NCI-H460 (cell line): ENCODE measurements around the gene EGLN2. TPM values are rescaled to one million over a fixed set of nuclear protein-coding genes. Genes with fewer than 3 reads are reported as not detected.
"Not testable (repeated sequence)": the region's sequence is repeated elsewhere in the genome, so short reads cannot be mapped to it uniquely, and the experiment has no call there.

Experiments
- DNase-seq: peaks from one replicate; pipeline ENCODE4 v3.0.0-alpha.2; 2016; ENCODE audit warnings: low read depth; ENCODE audit errors: extremely low read depth
- total RNA-seq: library from RNA; depleted of rRNA; stranded (reverse); fragments of >200 nt; shearing (Covaris generic); gene quantifications from 2 replicates; pipeline ENCODE4 v1.2.3, GENCODE V29; 2014

Gene EGLN2
- total RNA-seq, 1 experiment from 2014 or later: 20.7 TPM

- DNase-seq: no peak
Measured at GRCh38 chr19:40800997-40801377, 2.0 kb downstream of the EGLN2 start.

GRCh38 chr19:40801426-40802299 lies 2.7 kb downstream of the EGLN2 start:
- no peak for DNase-seq

DNA sequence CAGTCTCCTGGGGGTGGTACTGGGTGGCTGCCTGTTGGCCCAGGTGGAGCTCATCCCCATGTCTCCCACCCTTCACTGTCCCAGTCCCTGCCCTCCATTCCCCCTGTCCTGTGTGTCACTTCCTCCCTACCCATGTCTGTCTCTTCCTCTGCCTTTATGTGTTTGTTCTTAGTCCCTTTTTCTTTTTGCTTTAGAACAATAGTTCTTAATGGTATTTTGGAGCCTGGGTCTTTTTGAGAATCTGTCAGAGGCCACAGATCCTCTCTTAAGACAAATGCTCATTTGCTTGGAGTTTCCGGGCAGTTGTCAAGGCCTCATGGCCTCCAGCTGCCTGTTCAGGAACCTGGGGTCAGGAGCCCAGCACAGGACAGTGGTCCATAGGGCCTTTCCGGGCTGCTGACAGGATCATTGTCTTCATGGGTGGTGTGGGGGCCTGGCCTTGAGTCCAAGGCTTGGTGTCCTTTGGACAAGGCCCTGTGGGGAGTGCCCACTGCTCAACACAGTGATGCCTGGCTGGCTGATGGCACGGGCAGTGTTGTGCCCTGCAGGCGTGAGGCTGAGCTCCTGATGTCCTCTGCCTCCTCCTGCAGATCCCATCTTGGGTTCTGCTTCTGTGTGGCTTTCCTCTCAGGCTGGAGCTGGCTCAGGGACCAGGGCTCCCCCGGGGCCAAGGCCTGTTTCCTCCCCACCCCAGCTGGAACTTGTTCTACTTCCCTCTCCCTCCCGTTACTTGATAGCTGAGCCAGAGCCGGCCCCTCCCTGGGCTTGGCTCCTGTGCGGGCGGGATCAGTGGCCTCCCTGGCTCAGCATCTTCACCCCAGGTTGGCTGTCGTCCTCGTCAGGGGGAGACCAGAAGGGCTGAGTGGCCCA lies 3.5 kb downstream of the EGLN2 start:
- no peak for DNase-seq

- DNase-seq: no peak
Measured at GRCh38 chr19:40803170-40803856, 4.3 kb downstream of the EGLN2 start.

DNA sequence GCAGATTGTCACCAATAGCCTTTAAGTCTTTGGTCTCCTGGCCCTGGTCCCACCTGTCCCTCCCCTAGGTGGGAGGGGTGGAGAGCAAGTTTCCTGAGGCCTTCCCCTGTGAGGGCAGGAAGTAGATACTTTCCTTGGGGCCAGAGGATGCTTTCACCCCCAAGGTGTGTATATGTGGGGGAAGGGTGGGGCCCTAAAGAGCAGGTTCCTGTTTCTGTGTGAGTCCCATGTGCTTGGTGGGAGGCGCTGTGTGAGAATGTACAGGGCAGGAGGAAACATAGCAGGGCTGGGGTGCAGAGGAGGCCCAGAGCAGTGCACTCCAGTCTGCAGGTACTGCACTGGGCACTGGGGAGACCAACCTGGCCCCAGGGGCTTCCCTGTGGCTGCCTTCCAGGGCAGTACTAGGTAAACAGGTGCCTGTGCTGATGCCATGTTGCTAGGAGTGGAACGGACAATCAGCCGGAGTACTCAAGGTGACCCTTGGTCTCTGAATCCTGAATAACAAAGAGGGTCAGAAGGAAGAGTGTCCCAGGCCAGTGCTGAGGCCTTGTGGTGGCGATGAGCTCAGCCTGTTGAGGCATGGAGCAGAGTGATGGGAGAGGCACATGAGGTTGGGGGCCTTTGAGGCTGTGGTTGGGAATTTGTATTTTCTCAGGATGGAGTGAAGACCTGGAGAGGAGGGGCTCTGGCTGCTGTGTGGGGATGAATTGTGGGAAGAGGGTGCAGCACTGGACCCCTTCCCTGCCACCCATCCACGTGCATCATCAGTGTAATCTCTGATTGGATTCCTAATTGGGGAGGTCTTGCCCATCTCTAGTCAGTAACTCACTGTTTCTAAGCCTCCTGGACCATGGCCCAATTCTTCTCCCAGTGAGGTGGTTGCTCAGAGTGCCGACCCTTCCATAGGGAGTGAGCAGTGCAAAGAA lies 5.1 kb downstream of the EGLN2 start:
- no peak for DNase-seq

- no peak for DNase-seq
Measured at GRCh38 chr19:40804783-40805242, 5.8 kb downstream of the EGLN2 start.

DNA sequence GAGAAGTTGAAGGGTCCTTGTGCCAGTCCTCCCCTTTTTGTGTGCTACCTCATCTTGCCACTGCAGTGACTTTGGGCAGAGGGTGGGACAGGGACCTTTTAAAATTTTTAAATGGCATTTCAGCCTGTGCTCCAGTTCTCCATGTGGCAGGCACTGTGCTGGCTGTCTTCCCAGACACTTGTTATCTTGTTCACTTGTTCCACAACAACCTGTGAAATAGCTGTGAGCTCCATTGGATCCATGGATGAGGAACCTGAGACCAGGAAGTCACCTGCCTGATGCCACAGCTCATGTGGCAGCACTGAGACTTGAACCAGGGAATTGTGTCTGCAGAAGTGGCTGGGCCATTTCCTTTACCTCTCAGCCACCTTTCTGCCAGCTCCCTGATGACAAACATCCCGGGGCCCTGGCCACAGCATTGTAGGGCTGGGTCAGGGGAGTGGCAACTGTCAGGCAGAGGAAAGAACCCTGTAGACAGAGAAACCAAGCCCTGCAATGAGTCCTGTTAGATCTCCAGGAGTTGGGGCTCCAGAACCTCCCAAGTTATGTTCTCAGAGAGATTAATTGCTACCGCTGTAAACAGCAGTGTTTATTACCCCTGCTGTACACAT lies 6.4 kb downstream of the EGLN2 start:
- no peak for DNase-seq

GRCh38 chr19:40806423-40807146 lies 7.6 kb downstream of the EGLN2 start:
- DNase-seq: no peak

GRCh38 chr19:40807147-40808020 lies 8.4 kb downstream of the EGLN2 start:
- no peak for DNase-seq

- DNase-seq: no peak
Measured at GRCh38 chr19:40808021-40808325, 9.0 kb downstream of the EGLN2 start.

GRCh38 chr19:40808497-40808896 lies 9.5 kb downstream of the EGLN2 start:
- DNase-seq: no peak

DNA sequence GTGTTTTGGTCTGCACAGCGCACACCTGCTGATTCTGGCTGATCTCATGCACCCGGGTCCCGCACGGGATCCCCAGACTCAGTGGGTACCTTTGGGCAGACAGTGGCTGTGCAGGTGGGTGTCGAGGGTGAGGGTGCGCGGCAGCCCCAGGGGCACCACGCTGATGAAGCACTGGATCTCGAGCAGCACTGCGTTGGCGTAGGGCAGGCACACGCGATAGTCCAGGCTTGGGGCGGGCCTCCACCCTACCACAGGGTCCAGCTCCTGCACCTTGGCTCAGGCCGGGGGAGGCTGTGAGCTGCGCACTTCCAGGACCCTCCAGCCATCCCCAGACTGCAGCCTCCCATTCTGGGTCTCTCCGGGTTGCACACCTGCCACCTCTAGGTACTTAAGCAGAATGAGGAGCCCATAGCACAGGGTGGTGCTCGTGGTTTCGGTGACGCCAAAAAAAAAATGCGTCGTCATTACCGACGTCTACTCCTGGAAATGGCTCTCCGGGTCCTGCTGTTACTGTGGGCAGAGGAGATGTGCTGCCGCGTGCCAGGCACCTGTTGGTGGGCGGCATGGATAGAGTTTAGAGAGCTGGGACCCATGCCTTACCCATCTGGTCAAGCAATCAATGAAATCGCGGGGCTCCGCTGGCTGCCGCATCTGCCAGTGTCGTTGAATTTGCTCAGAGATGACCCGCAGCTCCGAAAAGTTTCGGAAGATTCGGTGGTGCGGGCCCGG lies 10.5 kb downstream of the EGLN2 start:
- DNase-seq: no peak

DNA sequence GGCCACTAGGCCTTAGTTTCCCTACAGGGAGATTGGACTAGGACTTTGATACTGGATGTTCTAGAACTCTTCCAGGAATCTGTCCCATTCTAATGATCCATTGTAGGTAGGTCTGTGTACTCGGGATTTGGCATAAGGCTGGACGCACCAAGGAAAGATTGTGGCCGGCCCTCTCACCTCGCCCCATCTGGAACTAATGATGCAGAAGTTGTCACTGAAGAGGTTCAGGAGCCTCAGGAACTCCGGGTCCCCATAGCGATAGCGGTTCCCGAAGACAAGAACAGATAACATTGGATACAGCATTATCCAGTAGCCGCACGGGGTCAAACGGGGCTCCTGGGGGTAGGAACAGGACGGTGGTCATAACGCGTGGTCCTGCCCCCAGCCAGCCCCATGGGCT lies 11.2 kb downstream of the EGLN2 start:
- DNase-seq: no peak

GRCh38 chr19:40810649-40811408 lies 11.8 kb downstream of the EGLN2 start:
- peak; percentile 38 for DNase-seq

GRCh38 chr19:40811478-40812341 lies 12.7 kb downstream of the EGLN2 start:
- DNase-seq: no peak

- DNase-seq: not testable (repeated sequence)
Measured at GRCh38 chr19:40812571-40812970, 13.6 kb downstream of the EGLN2 start.
